Stimulated activated CD8-positive, alpha-beta memory T cell treated with anti-CD3 and anti-CD28 coated beads, Interleukin-7, amount 100 ng/mL, for 24 hours (primary cell): ENCODE measurements around the gene ALK.

Experiments used
- DNase-seq: peaks from one replicate; pipeline ENCODE4 v3.0.0-alpha.2; 2020; ENCODE audit warnings: low read depth

ALK gene

DNA sequence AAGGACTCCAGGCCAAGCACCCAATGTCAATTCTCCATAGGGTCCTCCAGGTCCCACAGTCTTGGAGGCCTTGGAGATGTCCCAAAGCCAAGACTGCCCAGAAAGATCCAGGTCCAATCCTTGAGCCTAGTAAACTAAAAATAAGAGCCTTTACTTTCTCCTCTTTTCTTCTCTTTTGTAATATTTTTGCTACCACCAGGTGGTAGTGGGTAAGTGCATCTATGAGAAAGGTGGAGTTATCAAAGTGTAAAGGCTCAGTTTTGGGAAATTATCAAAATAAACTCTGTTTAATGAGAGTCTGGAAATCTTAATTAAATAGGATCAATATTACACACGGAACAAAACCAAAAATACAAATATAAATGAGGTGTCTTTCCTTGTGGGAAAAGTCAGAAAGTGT lies 276.4 kb downstream of the ALK start:
- no peak for DNase-seq

DNA sequence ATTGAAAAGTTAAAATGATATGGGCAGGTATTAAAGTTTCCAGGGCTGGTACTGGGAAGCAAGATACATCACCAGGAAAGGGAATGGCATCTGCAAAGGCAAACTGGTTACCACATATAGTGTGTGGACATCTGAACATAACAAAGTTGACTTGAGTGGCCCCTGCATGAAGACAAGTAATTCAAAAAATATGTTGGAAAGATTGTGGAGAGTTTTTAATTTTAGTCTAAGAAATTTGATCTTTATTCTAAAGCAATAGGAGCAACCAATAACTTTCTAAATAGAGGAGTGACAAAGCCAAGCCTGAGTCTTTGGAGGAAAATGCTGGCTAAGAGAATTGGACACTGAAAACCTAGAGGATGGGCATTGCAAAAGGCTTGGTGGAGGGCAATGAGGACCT lies 278.2 kb downstream of the ALK start:
- no peak for DNase-seq

DNA sequence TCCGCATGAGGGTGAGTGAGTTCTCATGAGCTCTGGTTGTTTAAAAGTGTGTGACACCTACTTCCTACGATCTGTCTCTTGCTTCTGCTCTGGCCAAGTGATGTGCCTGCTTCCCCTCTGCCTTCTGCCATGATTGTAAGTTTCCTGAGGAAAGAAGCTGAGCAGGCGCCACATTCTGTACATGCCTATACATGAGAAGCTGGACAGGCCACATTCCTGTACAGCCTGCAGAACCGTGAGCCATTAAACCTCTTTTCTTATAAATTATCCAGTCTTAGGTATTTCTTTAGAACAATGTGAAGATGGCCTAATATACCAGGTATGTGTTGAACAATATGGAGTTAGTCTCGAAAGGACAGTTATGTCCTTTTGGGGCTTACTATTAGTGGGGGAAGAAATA lies 281.0 kb downstream of the ALK start:
- DNase-seq: no peak

DNA sequence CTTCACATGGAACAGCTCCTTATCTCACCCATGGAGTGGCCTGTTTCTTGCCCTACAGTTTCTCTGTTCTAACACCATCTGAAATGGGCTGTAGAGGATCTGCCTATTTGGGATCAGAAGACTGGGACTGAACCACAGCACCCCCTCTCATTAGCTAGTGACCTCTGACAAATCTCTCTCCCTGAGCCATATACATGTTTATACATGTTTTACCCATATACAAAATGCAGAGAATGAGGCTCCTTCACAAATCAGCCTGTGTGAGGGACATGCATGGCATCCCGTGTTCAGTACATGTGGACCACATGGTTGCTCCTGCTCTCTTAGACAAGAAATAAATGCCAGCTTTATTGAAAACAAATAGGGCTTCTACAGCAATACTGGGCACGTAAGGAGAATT lies 282.7 kb downstream of the ALK start:
- no peak for DNase-seq

DNA sequence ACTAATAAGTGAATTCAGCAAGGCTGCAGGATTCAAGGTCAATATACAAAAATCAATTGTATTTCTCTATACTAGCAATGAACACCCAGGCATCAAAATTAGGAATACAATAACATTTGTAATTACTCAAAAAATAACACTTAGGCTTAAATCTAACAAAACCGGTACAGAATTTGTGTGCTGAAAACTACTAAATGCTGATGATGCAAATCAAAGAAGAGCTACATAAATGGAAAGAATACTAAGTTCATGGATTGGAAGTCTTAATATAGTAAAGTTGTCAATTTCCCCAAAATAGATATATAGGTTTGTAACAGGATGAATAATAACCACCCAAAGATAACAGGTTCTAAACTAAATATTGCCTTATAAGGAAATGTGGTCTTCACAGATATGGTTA lies 286.5 kb downstream of the ALK start:
- DNase-seq: no peak

DNA sequence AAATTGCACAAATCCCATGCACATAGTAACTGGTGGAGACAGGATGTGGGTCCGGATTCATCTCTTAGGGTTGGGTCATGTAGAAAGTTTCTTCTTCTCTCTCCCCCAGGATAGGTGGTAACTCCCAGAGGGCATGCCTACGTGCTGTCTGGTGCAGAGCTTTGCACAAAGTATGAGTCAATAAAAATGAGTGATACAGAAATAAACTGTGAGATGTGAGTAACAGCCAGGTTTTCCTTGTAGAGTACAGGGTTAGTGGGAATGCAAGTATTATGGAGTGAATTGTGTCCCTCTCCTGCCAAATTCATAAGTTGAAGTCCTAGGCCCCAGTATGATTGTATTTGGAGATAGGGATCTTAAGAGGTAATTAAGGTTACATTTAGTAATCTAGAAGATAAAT lies 289.4 kb downstream of the ALK start:
- DNase-seq: no peak

DNA sequence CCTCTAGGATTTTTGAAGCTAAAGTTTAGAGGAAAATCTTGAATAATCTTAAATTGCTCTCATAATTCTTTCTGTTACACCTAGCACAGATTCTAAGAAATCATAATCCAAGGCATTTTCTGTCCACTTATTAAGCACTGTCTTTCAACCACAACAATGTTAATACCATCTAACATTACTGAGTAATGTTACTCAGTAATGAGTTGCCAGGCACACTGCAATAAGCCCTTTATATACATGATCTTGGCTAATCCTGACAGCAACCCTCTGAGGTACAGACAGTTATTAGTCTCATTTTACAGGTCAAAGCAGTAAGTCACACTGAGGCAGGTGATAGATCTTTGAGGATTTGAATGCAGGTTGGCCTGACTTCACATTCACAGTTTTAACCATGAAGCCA lies 291.9 kb downstream of the ALK start:
- no peak for DNase-seq

DNA sequence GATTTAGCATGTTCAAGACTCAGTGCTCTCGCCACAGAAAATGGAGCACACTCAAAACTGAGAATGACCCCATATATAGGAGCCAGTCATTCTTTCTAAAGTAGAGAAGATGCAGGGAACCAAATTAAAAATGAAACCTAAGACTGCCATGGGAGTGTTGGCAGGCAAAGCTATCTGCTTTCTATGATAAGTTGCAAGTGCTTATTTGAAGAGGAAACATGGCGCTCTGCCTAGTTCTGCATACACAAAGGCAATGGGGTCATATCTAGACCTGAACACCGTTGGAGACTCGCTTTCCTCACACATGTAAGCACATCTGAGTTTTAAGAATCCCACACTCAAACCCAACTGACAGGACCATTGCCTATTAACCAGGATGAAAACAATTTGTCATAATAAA lies 292.5 kb downstream of the ALK start:
- no peak for DNase-seq

DNA sequence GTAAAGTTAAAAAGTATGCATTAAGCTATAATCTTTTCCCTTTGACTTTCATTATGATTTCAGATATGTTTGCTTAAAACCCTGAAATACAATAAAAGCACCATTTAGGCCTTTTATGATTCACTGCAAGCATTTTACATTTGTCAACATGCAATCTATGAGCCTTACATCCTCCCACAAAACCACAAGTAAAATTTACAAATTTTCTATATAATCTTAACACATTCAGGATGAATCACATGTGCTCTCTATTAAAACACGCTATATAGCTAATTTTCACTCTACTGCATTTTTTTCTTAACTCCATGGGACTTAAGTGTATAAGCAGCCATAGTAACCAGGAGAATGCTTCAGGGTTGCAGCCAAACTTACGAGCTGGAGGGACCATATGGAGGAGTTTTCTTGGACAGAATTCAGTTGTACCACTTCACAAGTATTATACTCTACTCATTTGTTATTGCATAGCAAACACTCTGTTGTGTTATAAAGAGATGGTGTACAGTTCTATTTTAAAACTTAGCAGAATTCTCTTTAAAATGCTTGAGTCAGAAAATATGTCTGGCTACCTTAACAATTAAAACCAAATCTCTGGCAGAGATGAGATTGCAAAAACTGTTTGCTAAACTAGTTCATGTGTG lies 293.2 kb downstream of the ALK start:
- DNase-seq: no peak

DNA sequence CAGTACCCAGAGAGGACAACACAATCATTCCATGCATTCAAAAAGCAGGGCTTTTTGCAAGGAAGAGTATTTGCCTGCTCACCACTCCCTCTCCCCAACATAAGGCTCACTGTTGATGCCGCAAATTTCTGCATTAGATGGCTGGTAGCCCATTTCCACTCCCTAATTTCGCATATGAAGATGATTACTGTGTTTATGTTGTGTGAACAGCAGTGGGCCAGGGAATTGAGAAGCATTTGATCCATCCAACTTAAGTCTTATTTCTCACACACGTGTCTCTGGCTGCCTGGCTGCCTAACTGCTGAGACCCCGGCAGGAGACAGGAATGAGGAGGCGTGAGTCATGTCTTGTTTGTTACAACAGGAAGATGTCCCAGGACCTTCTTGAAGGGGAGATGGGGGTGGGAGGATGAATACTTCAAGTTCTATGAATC lies 294.1 kb downstream of the ALK start:
- no peak for DNase-seq

DNA sequence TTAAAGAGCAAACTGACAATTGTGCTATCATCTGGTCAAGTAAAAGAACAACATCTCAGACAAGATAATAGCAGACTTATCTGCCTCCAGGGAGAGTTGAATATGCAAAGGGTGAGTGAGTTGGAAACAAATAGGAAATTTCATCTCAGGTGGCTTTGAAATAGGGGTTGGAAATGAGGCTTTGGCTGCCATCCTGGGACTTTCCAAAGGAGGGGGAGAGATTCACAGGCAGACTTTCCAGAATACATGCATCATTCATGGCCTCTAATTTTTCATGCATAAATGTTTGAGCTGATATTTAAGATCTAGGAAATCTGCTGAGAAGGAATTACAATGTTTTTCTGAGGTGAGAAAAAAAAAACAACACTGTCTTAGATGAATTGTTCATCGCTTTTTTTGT lies 300.5 kb downstream of the ALK start:
- no peak for DNase-seq

DNA sequence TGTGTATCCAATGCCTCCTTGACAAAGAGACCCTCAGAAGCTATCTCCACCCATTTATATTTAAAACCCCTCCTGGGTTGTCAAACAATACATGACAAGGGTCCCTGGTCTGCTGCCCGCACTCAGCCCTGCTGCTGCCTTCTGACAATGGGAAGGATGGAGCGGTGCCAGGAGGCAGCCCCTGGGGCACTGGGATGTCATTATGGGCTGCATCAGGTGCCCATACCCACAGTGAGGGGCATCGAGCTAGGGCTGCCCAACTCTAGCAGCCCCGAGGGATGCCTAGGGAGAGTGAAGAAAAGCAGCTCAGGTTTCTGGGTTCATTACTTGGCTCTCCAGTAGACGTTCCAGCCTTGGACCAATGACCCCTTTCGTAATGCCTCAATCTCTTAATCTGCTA lies 301.7 kb downstream of the ALK start:
- no peak for DNase-seq

DNA sequence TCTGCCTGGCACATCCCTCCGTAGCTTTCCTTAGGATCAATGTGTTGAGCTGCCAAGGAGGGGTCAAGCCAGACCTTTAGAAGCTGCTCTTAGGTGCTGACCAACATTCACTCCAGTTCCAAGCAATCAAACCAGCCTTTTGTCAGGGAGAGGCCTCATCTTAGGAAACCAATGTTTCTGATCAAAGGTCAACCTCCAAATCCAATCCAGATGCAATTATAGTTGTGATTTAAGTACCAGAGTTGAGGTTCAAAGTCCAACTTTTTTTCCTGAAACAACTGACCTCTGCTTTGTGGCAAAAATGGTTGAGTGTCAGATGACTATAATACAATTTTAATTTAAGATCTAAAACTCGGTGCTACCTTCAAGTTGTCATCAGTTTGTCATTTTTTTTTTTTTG lies 303.4 kb downstream of the ALK start:
- DNase-seq: no peak

DNA sequence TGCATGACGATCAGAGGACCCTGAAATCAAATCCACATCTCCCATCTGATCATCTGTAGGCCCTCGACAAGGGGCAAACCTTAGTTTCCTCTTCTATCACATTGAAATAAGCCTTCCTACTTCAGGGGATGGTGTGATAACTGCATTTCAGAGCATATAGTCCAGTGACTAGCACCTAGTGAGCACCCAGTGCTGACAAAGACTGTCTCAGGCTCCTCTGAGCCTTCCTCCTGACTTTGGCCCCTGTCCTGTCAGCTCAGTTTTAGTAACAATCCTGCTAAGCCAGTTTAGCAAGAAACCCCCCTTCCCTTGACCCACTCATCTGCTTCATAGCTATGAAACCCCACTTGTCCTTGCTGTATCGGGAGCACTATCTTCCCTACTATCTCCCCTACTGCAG lies 304.0 kb downstream of the ALK start:
- DNase-seq: no peak

DNA sequence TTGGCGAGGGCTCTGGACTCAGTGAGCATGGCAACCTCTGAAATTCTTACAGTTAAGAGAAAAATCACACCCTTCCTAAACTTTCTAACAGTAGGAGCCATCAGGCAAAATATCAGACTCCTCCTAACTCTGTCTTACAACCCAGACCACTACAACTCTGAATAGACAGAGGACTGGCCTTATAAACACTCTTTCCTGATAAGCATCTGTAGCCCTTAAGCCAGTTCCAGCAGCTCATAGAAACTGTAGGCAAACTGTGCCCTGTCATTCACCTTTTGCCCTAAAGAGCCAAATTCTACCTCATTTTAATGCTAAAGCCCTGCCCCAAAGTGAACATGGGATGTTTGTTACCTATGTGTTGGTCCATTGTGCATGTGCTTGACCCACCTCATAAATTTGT lies 304.8 kb downstream of the ALK start:
- DNase-seq: no peak

DNA sequence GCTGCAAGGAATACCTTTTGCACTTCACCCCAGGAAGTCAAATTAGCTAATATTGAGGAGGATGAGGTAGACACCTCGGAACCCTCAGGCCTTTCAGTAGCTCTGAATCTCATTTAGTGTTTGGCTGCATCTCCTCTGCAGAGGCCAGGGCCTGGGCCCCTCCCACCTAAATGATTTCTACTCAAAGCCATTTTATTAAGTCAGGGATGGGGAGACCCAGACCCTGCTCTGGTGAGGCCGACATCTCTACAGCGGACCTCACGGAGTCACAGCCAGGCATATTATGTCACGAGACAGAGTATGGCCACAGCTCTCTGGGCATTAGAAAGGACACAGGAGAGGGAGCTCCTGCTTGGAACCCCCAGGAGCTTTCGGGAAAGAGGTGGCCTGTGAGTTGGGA lies 305.5 kb downstream of the ALK start:
- DNase-seq: no peak

DNA sequence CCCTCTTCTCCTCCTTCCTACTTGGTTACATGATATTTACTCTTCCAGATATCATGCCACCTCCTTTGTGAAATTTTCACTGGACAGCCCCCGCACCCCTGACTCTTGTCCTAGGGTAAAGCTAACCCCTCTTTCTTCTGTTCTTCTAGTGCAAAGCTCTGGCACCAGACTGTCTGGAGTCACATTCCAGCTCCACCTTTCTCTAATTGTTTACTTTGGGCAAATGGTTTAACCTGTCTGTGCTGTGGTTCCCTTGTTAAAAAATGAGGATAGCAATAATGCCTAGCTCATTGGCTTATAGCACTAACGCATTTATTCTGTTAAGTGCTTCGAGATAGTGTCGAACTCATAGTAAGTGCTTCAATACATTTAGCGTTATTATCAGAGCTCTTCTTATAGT lies 306.2 kb downstream of the ALK start:
- no peak for DNase-seq

DNA sequence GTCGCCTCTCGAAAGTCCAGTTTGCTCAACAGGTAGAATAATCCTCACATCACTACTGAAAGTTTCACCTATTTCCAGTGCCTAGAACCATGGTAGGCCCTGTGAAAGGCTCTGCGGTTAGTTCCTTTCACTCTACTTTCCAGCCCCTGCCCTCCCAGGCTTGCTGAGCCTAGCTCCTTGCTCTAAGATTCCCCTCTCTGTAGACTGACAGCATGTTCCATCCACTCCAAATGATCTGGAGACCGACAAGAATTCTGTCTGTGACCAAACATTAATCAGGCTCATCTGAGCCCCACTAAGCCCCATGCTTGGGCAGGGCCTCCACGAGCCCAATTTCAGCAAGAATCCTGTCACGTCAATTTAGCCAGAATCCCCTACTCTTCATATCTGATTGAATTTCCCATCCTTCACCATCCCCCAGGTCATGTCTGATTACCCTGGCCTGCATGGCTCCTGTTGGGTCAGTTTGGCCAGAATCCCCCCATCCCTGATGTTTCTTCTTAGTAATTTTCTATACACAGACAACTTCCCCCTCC lies 307.0 kb downstream of the ALK start:
- no peak for DNase-seq

DNA sequence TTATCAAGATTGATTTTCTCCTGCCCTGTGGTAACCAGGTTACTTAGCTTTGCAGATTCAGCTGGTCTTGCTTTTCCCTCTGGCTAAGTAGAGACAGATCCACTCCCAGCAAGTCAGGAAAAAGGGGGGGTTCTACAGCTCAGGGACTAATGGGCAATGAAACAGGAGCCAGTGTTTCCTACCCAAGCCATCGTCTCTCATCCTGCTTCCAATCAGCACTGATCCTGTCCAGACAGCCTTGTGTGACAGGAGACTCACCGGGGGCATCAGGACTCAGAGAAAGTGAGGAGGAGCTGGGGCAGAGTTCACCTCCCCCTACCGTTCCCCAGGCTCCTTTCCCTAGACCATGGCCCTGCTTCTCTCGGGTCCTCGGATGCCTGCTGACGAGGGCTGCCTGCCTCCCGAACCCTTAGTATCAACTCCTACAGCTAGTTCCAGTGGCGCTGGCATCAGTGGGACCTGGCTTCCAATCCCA lies 307.6 kb downstream of the ALK start:
- no peak for DNase-seq

DNA sequence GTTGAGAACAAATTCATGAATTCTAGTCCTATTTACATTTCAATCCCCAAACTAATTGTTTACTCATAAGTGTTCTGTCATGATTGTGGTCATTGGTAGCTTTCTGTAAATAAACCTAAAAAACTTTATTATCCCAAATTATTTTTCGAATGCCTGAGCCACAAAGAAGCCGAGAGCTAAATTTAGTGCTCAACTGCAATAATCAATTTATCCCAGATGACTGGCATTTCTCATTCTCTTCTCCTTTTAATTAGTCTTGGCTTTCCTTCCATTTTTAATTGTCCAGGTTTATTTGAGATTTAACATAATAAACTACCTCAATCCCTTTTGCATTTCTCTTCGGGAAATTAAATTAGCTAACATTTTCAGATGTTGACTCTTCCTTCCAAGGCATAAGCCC lies 308.3 kb downstream of the ALK start:
- no peak for DNase-seq

DNA sequence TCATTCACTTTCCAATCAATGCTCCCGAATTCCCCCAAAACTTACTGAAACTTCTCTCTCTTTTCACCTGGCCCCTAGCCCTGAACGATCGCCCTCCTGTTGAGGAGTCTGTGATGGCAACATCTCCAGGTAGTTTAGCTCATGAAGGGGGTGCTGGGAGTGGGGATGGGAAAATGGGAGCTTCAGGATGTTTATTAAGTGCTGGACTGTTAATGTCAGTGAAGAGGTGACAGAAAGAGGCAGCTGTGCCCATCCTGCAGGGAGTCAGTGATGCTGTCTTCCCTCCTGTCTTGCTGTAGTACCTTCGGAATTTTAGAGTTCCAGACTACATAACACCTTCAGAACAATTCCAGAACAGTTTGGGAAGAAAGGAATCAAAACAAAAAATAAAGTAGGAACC lies 308.8 kb downstream of the ALK start:
- no peak for DNase-seq

DNA sequence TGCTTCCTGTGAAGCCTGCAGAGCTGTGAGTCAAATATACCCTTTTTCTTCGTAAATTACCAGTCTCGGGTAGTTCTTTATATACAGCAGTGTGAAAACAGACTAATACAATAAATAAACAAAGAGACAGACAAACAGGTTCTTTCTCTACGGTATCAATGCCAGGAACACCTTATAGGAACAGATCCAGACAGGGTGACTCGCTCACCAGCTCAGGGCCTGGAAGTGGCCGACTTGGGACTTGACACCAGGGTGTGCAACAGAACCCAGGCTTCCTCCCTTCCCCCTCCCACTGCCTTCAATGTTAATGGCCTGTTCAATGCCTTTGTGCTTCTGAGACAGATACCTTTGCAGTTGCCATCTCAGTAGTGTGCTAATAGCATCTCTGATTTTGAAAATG lies 309.5 kb downstream of the ALK start:
- DNase-seq: no peak

DNA sequence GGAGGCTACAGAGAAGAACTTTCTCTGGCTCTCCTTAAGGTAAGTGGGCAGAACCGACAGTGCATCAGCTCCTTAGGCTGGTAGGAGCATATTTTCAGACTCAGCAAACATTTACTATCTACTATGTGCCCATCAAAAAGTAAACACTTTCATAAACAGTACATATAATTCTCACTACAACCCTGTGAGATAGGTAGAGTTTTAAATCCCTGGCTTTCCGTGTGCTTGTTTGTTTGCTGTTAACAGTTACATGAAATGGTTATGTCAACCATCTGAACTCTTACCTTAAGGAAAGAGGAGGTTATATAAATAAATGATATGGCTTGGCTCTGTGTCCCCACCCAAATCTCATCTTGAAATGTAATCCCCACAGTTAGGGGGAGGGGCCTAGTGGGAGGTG lies 310.1 kb downstream of the ALK start:
- no peak for DNase-seq

DNA sequence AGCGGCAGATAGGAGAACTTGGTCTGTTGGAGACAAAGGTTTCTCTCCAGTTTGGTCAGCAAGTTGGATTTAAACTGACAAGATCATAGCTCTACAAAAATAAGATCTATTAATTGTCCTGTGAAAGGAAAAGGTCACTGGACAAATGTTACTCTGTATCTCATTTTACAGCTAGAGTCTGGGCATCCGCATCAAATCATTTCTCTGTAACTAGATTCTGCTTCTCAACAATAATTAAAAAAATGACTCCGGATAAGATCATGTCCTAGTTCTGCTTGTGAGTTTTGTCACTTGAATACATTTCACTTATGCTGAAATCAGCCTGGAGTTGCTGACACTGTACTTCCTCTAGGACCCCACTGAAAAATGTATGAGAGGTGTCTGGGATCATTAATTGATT lies 310.8 kb downstream of the ALK start:
- DNase-seq: no peak

DNA sequence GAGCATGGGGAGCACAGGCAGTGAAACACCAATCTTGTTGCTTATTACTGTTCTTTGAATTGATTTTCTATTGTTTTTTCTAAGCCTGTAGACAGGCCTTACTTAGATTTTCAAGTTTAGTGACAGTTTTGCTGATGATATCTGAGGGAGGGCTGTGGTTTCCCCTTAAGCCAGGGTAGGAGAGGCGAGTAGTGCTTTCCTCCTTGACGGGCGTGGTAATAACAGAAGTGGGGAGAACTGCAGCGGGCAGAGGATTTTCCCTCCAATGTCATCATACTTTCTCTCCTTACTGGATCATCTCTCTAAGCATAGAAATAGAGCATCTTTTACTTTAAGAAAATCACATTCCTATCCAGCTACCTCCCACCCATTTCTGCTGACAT lies 314.4 kb downstream of the ALK start:
- DNase-seq: no peak
